ENCODE measurements around the gene DYNC1LI1. TPM values are rescaled to one million over a fixed set of nuclear protein-coding genes. Genes with fewer than 3 reads are reported as not detected.
"Not testable (repeated sequence)": the region's sequence is repeated elsewhere in the genome, so short reads cannot be mapped to it uniquely, and the experiment has no call there.

The DYNC1LI1 gene
- total RNA-seq, 1 donor from 2014 or later = 30.4 TPM

GRCh38 chr3:32591186-32591585, 20.5 kb upstream of the DYNC1LI1 start:
- ATAC-seq = no peak
- intact Hi-C loops (cut with DNase I) = no loop called here
- no peak for DNase-seq (ENCODE audit: low spot score)

GRCh38 chr3:32586356-32586755, 15.7 kb upstream of the DYNC1LI1 start:
- intact Hi-C loops (cut with DNase I) = no loop called here
- DNase-seq (ENCODE audit: low spot score) (no peak), ATAC-seq (no peak)

- no peak for DNase-seq (ENCODE audit: low spot score)
- intact Hi-C loops (cut with DNase I) = no loop called here
- ATAC-seq = no peak
Observed at GRCh38 chr3:32584660-32585059, 14.0 kb upstream of the DYNC1LI1 start.

- ATAC-seq (no peak), DNase-seq (ENCODE audit: low spot score) (no peak)
- intact Hi-C loops (cut with DNase I) = no loop called here
Observed at GRCh38 chr3:32583708-32584107, 13.1 kb upstream of the DYNC1LI1 start.

- ATAC-seq; intact Hi-C loops (cut with DNase I); DNase-seq (ENCODE audit: low spot score): not testable (repeated sequence)
Observed at GRCh38 chr3:32578669-32579068, 8.0 kb upstream of the DYNC1LI1 start.

GRCh38 chr3:32577581-32578556, 7.2 kb upstream of the DYNC1LI1 start:
- ATAC-seq (peak; percentile 69), DNase-seq (ENCODE audit: low spot score) (no peak)
- intact Hi-C loops (cut with DNase I) = no loop called here

- ATAC-seq (no peak), DNase-seq (ENCODE audit: low spot score) (no peak)
- intact Hi-C loops (cut with DNase I) = no loop called here
Observed at GRCh38 chr3:32577174-32577573, 6.5 kb upstream of the DYNC1LI1 start.

- no peak for DNase-seq (ENCODE audit: low spot score)
- no peak for ATAC-seq
- intact Hi-C loops (cut with DNase I) = no loop called here
Observed at GRCh38 chr3:32575451-32576113, 4.9 kb upstream of the DYNC1LI1 start.

GRCh38 chr3:32571192-32571485, 481 bp upstream of the DYNC1LI1 start:
- DNase-seq (ENCODE audit: low spot score) = no peak
- peak; percentile 78 for ATAC-seq
- intact Hi-C loops (cut with DNase I) = no loop called here

- ATAC-seq = peak; percentile 46
- intact Hi-C loops (cut with DNase I) = no loop called here
Observed at GRCh38 chr3:32569540-32570420, 878 bp downstream of the DYNC1LI1 start.

GRCh38 chr3:32568953-32569352, 1.7 kb downstream of the DYNC1LI1 start:
- intact Hi-C loops (cut with DNase I) = no loop called here
- ATAC-seq (no peak), DNase-seq (ENCODE audit: low spot score) (no peak)

More at GRCh38 chr3:32569540-32570420, 878 bp downstream of the DYNC1LI1 start:
- peak; percentile 75 for DNase-seq (ENCODE audit: low spot score)

GRCh38 chr3:32564195-32564594, 6.5 kb downstream of the DYNC1LI1 start:
- no peak for ATAC-seq
- intact Hi-C loops (cut with DNase I) = no loop called here
- DNase-seq (ENCODE audit: low spot score) = no peak

- ATAC-seq (no peak), DNase-seq (ENCODE audit: low spot score) (no peak)
- intact Hi-C loops (cut with DNase I) = no loop called here
Observed at GRCh38 chr3:32562640-32563039, 8.0 kb downstream of the DYNC1LI1 start.

GRCh38 chr3:32557640-32558352, 12.9 kb downstream of the DYNC1LI1 start:
- intact Hi-C loops (cut with DNase I) = no loop called here
- no peak for DNase-seq (ENCODE audit: low spot score)
- no peak for ATAC-seq

- DNase-seq (ENCODE audit: low spot score) (no peak), ATAC-seq (no peak)
- intact Hi-C loops (cut with DNase I) = no loop called here
Observed at GRCh38 chr3:32556332-32556731, 14.3 kb downstream of the DYNC1LI1 start.

- DNase-seq (ENCODE audit: low spot score) (no peak), ATAC-seq (no peak)
- intact Hi-C loops (cut with DNase I) = no loop called here
Observed at GRCh38 chr3:32553973-32554372, 16.7 kb downstream of the DYNC1LI1 start.

GRCh38 chr3:32553459-32553858, 17.2 kb downstream of the DYNC1LI1 start:
- intact Hi-C loops (cut with DNase I) = no loop called here
- DNase-seq (ENCODE audit: low spot score) (no peak), ATAC-seq (no peak)

GRCh38 chr3:32552013-32552412, 18.6 kb downstream of the DYNC1LI1 start:
- intact Hi-C loops (cut with DNase I) = no loop called here
- ATAC-seq = no peak
- DNase-seq (ENCODE audit: low spot score) = no peak

GRCh38 chr3:32551496-32551895, 19.2 kb downstream of the DYNC1LI1 start:
- DNase-seq (ENCODE audit: low spot score) (no peak), ATAC-seq (no peak)
- intact Hi-C loops (cut with DNase I) = no loop called here
